ENCODE measurements around the gene IRF3. TPM values are rescaled to one million over a fixed set of nuclear protein-coding genes. Genes with fewer than 3 reads are reported as not detected.

Gene IRF3
- total RNA-seq, 4 donors from 2014 or later = 8.2 to 106 (median 63.9) TPM

- Histone ChIP-seq H3K27me3 (no peaks in the 10 kb centered on the region), H3K4me1 (peaks cover 0 to 7% of the 10 kb centered on the region in 2 donors), H3K36me3 (no peaks in the 10 kb centered on the region), H3K9me3 (no peaks in the 10 kb centered on the region), H3K4me3 (peak overlapping the region; percentile 39 to 44), H3K27ac (peak overlapping the region; percentile 71 to 77)
- intact Hi-C loops (cut with DNase I; ENCODE audit: low total_unique reads) = no loop called here
- no peak for DNase-seq
- TF ChIP-seq POLR2A (IDR thresholded peaks at IDR 0.05) = no peak
- TF ChIP-seq, protein P1, sequence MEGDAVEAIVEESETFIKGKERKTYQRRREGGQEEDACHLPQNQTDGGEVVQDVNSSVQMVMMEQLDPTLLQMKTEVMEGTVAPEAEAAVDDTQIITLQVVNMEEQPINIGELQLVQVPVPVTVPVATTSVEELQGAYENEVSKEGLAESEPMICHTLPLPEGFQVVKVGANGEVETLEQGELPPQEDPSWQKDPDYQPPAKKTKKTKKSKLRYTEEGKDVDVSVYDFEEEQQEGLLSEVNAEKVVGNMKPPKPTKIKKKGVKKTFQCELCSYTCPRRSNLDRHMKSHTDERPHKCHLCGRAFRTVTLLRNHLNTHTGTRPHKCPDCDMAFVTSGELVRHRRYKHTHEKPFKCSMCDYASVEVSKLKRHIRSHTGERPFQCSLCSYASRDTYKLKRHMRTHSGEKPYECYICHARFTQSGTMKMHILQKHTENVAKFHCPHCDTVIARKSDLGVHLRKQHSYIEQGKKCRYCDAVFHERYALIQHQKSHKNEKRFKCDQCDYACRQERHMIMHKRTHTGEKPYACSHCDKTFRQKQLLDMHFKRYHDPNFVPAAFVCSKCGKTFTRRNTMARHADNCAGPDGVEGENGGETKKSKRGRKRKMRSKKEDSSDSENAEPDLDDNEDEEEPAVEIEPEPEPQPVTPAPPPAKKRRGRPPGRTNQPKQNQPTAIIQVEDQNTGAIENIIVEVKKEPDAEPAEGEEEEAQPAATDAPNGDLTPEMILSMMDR (IDR thresholded peaks at IDR 0.05) = peak in 1 of 4 experiments; percentile 4
These were observed 24.5 kb upstream of the IRF3 start for GRCh38 chr19:49690079-49690655.

DNA sequence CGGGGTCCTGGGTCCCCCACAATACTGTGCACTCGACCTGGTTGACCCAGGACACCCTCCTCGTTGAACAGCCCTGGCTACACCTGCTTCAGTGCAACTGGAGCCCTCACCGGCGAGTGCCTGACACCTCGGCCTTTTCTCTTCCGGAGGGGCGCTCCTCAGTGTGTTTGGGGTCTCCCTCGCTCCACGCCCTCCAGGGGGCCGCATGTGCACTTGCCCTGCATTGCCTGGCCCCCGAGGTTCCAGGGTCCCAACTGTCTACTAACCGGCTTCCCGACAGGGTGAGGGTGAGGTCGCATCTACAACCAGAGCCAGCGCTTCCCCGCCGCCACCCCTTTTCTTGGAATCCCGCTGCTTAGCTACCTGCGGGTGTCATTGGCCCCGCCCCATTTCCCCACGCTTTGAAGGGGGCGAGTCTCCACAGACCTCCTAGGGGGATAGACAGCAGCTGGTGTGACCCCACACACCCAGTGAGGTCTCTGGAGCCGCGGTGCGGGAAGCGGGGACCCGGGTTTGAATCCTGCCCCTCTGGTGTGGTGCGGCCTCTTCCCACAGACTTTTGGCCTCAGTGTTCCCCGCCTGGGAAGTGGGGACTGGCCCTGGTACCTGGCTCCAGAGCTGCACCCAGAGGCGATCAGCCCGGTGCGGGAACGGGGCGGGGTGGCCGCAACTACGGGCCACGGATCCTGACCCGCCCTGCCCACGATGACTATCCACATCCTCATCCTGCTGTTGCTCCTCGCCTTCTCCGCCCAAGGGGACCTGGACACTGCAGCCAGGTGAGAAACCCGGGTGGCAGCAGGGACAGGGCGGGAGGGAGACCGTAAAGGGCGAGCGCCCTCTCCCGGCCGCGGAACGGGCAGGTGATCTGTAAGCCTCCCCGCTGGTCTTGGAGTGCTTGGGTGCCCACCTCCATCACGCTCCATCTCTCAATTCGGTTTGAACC is 23.7 kb upstream of the IRF3 start, which contains the start of gene ADM5:
Gene ADM5, plus strand, starts transcription at position 462 of the 946 bp plus-strand sequence. Its CDS starts 244 bp downstream, at position 706.
- peak in 1 of 2 donors; percentile 63 for DNase-seq
- TF ChIP-seq, protein P1 (IDR thresholded peaks at IDR 0.05) = peak; percentile 39 to 64 (median 49)
- no peak for TF ChIP-seq POLR2A (IDR thresholded peaks at IDR 0.05)

DNA sequence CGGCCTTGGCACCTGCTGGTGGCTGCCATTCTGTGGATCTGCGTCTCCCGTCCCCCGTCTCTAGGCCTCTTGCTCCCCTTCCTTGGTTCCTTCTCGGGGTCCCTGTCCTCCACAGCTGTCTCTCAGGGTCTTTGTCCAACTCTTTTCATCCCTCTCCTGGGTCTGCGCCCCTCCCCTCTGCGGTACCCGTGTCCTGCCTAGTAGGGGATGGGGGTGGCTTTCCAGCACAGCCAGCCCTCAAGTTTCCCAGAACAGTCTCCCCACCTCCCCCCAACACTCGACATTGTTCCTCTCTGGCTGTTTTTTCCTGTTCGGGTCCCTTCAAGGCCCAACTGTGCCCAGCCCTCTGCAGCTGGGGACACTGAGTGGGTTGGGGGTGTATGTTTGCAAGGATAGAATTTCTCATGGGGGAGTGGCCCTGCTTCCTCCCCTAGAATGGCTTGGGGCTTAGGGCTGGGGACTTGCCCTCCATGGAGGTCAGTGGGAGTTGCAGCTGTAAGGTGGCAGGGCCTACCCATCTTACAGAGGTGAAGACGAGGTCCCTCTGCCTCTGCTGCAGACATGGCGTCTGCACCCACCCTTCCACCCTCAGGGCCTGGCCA is 23.0 kb upstream of the IRF3 start:
- Histone ChIP-seq H3K9me3 (no peaks in the 10 kb centered on the region), H3K27ac (peak overlapping the region; percentile 71 to 77), H3K4me3 (no peak overlapping the region), H3K27me3 (no peaks in the 10 kb centered on the region), H3K4me1 (peaks cover 0 to 7% of the 10 kb centered on the region in 2 donors), H3K36me3 (no peaks in the 10 kb centered on the region)
- DNase-seq = no peak
- no peak for TF ChIP-seq POLR2A (IDR thresholded peaks at IDR 0.05)
- TF ChIP-seq, protein P1 (IDR thresholded peaks at IDR 0.05) = no peak
- intact Hi-C loops (cut with DNase I; ENCODE audit: low total_unique reads) = no loop called here

More for the DNA sequence above, 23.7 kb upstream of the IRF3 start, which contains the start of gene ADM5:
- no peaks in the 10 kb centered on the region for H3K9me3 ChIP-seq
- intact Hi-C loops (cut with DNase I; ENCODE audit: low total_unique reads) = no loop called here
- H3K36me3 ChIP-seq = no peaks in the 10 kb centered on the region
- H3K4me1 ChIP-seq = peaks cover 0 to 7% of the 10 kb centered on the region in 2 donors
- H3K27me3 ChIP-seq = no peaks in the 10 kb centered on the region
- H3K27ac ChIP-seq = peak within 1 kb of the TSS; percentile 71 to 77
- peak within 1 kb of the TSS; percentile 39 to 44 for H3K4me3 ChIP-seq

GRCh38 chr19:49687566-49688316 is 22.1 kb upstream of the IRF3 start:
- no peak overlapping the region for H3K4me3 ChIP-seq
- H3K27me3 ChIP-seq = no peaks in the 10 kb centered on the region
- H3K9me3 ChIP-seq = no peaks in the 10 kb centered on the region
- intact Hi-C loops (cut with DNase I; ENCODE audit: low total_unique reads) = no loop called here
- DNase-seq = no peak
- H3K36me3 ChIP-seq = no peaks in the 10 kb centered on the region
- H3K27ac ChIP-seq = peak overlapping the region; percentile 9 to 71
- TF ChIP-seq, protein P1 (IDR thresholded peaks at IDR 0.05) = no peak
- no peak for TF ChIP-seq POLR2A (IDR thresholded peaks at IDR 0.05)
- peaks cover 0 to 7% of the 10 kb centered on the region in 2 donors for H3K4me1 ChIP-seq
